GM19324 (cell line): Measurements from ENCODE around the gene AK5.

Experiments
- ATAC-seq: cut with Tn5 transposase; IDR thresholded peaks from one replicate; pipeline ENCODE4 v1.9.1; 2021; ENCODE audit warnings: mild to moderate bottlenecking, moderate library complexity; ENCODE audit not compliant: unreplicated experiment, low FRiP score

The AK5 gene

GRCh38 chr1:77428068-77428467 lies 146.2 kb downstream of the AK5 start:
- ATAC-seq = no peak

GRCh38 chr1:77430966-77431690 lies 149.3 kb downstream of the AK5 start:
- no peak for ATAC-seq

GRCh38 chr1:77433934-77434333 lies 152.1 kb downstream of the AK5 start:
- no peak for ATAC-seq

GRCh38 chr1:77434967-77435366 lies 153.1 kb downstream of the AK5 start:
- no peak for ATAC-seq

- no peak for ATAC-seq
Observed at GRCh38 chr1:77438236-77438913, 156.6 kb downstream of the AK5 start.

- ATAC-seq = no peak
Observed at GRCh38 chr1:77446841-77447555, 165.2 kb downstream of the AK5 start.

GRCh38 chr1:77447669-77448068 lies 165.8 kb downstream of the AK5 start:
- ATAC-seq = no peak

- ATAC-seq = no peak
Observed at GRCh38 chr1:77459881-77460280, 178.1 kb downstream of the AK5 start.

- ATAC-seq = no peak
Observed at GRCh38 chr1:77461691-77462090, 179.9 kb downstream of the AK5 start.

GRCh38 chr1:77463216-77463615 lies 181.4 kb downstream of the AK5 start:
- ATAC-seq = no peak

GRCh38 chr1:77465139-77465538 lies 183.3 kb downstream of the AK5 start:
- ATAC-seq = no peak

- no peak for ATAC-seq
Observed at GRCh38 chr1:77465922-77466321, 184.1 kb downstream of the AK5 start.

GRCh38 chr1:77467021-77467595 lies 185.3 kb downstream of the AK5 start:
- no peak for ATAC-seq

GRCh38 chr1:77467741-77468140 lies 185.9 kb downstream of the AK5 start:
- no peak for ATAC-seq

- no peak for ATAC-seq
Observed at GRCh38 chr1:77468257-77468948, 186.6 kb downstream of the AK5 start.

- no peak for ATAC-seq
Observed at GRCh38 chr1:77468949-77469710, 187.3 kb downstream of the AK5 start.

- no peak for ATAC-seq
Observed at GRCh38 chr1:77471691-77472090, 189.9 kb downstream of the AK5 start.

- ATAC-seq = no peak
Observed at GRCh38 chr1:77473690-77474089, 191.9 kb downstream of the AK5 start.

- ATAC-seq = no peak
Observed at GRCh38 chr1:77475641-77476040, 193.8 kb downstream of the AK5 start.

- ATAC-seq = no peak
Observed at GRCh38 chr1:77476475-77476874, 194.7 kb downstream of the AK5 start.
